Mononuclear cell (primary cell): Measurements from ENCODE around the gene MCL1. TPM values are rescaled to one million over a fixed set of nuclear protein-coding genes. Genes with fewer than 3 reads are reported as not detected.
"Not testable (repeated sequence)": the region's sequence is repeated elsewhere in the genome, so short reads cannot be mapped to it uniquely, and the experiment has no call there.

Experiments used
- H3K27me3 ChIP-seq: 2 replicates; pipeline ENCODE4 v1.6.0; 2011; ENCODE audit warnings: low read length, control low read depth; ENCODE audit not compliant: insufficient read depth
- H3K4me1 ChIP-seq: 2 replicates; pipeline ENCODE4 v1.5.1; 2011; ENCODE audit warnings: mild to moderate bottlenecking, low read length, control low read depth; ENCODE audit not compliant: insufficient read depth
- H3K4me3 ChIP-seq: 2 replicates; pipeline ENCODE4 v1.5.1; 2011; ENCODE audit warnings: mild to moderate bottlenecking, low read length, moderate library complexity
- H3K9me3 ChIP-seq: 2 replicates; pipeline ENCODE4 v1.5.1; 2011; ENCODE audit warnings: low read depth, mild to moderate bottlenecking, control low read depth, low read length
- total RNA-seq: library from RNA; depleted of rRNA; stranded (reverse); fragments of >200 nt; gene quantifications from one replicate; pipeline ENCODE4 v1.2.3, GENCODE V29; 2012

Gene MCL1
- total RNA-seq, 1 donor: 1,412 TPM

- Histone ChIP-seq H3K4me3 (no peak overlapping the region), H3K9me3 (no peaks in the 10 kb centered on the region), H3K4me1 (peaks cover 99% of the 10 kb centered on the region), H3K27me3 (no peaks in the 10 kb centered on the region)
These were observed 12.6 kb downstream of the MCL1 start for GRCh38 chr1:150566589-150567340.

- H3K4me3 ChIP-seq, H3K27me3 ChIP-seq, H3K9me3 ChIP-seq: not testable (repeated sequence)
- H3K4me1 ChIP-seq: peaks cover 92% of the 10 kb centered on the region
These were observed 14.0 kb downstream of the MCL1 start for GRCh38 chr1:150565240-150565991.

- no peaks in the 10 kb centered on the region for H3K27me3 ChIP-seq
- peaks cover 92% of the 10 kb centered on the region for H3K4me1 ChIP-seq
- no peaks in the 10 kb centered on the region for H3K9me3 ChIP-seq
- H3K4me3 ChIP-seq: peak overlapping the region; percentile 1
These were observed 15.1 kb downstream of the MCL1 start for GRCh38 chr1:150564051-150564991.

- Histone ChIP-seq H3K4me1 (peaks cover 92% of the 10 kb centered on the region), H3K9me3 (no peaks in the 10 kb centered on the region), H3K4me3 (peak overlapping the region; percentile 50), H3K27me3 (no peaks in the 10 kb centered on the region)
These were observed 15.9 kb downstream of the MCL1 start for GRCh38 chr1:150563340-150564038.

- Histone ChIP-seq H3K9me3 (no peaks in the 10 kb centered on the region), H3K4me1 (peaks cover 84% of the 10 kb centered on the region), H3K27me3 (no peaks in the 10 kb centered on the region), H3K4me3 (peak overlapping the region; percentile 50)
These were observed 16.7 kb downstream of the MCL1 start for GRCh38 chr1:150562446-150563339.

- H3K4me3 ChIP-seq: peak overlapping the region; percentile 50
- H3K9me3 ChIP-seq: no peaks in the 10 kb centered on the region
- H3K4me1 ChIP-seq: peaks cover 78% of the 10 kb centered on the region
These were observed 17.4 kb downstream of the MCL1 start for GRCh38 chr1:150561974-150562445.

GRCh38 chr1:150561254-150561973 is 18.0 kb downstream of the MCL1 start:
- no peaks in the 10 kb centered on the region for H3K9me3 ChIP-seq
- no peaks in the 10 kb centered on the region for H3K27me3 ChIP-seq
- H3K4me1 ChIP-seq: peaks cover 72% of the 10 kb centered on the region
- H3K4me3 ChIP-seq: peak overlapping the region; percentile 50

More at GRCh38 chr1:150561974-150562445, 17.4 kb downstream of the MCL1 start:
- H3K27me3 ChIP-seq: no peaks in the 10 kb centered on the region

- Histone ChIP-seq H3K4me1 (peaks cover 65% of the 10 kb centered on the region), H3K9me3 (no peaks in the 10 kb centered on the region), H3K27me3 (no peaks in the 10 kb centered on the region), H3K4me3 (peak overlapping the region; percentile 50)
These were observed 18.7 kb downstream of the MCL1 start for GRCh38 chr1:150560576-150561253.

GRCh38 chr1:150560011-150560438 is 19.4 kb downstream of the MCL1 start:
- Histone ChIP-seq H3K27me3 (no peaks in the 10 kb centered on the region), H3K4me1 (peaks cover 58% of the 10 kb centered on the region), H3K9me3 (no peaks in the 10 kb centered on the region), H3K4me3 (no peak overlapping the region)

GRCh38 chr1:150559656-150560010 is 19.8 kb downstream of the MCL1 start:
- no peaks in the 10 kb centered on the region for H3K9me3 ChIP-seq
- H3K4me3 ChIP-seq: no peak overlapping the region
- peaks cover 54% of the 10 kb centered on the region for H3K4me1 ChIP-seq
- H3K27me3 ChIP-seq: no peaks in the 10 kb centered on the region

GRCh38 chr1:150558761-150559655 is 20.4 kb downstream of the MCL1 start:
- no peak overlapping the region for H3K4me3 ChIP-seq
- no peaks in the 10 kb centered on the region for H3K9me3 ChIP-seq
- peaks cover 52% of the 10 kb centered on the region for H3K4me1 ChIP-seq

GRCh38 chr1:150558303-150558704 is 21.1 kb downstream of the MCL1 start:
- Histone ChIP-seq H3K4me1 (peaks cover 52% of the 10 kb centered on the region), H3K9me3 (no peaks in the 10 kb centered on the region), H3K27me3 (no peaks in the 10 kb centered on the region), H3K4me3 (no peak overlapping the region)

More at GRCh38 chr1:150558761-150559655, 20.4 kb downstream of the MCL1 start:
- H3K27me3 ChIP-seq: no peaks in the 10 kb centered on the region
